ENCODE data around the gene COL19A1. TPM values are rescaled to one million over a fixed set of nuclear protein-coding genes. Genes with fewer than 3 reads are reported as not detected.

The COL19A1 gene
- polyA plus RNA-seq, 1 of the 3 experiments (the other 2 are of a cell fraction): 0.15 TPM

GRCh38 chr6:69819138-69819537 is 47.2 kb upstream of the COL19A1 start:
- DNase-seq: no peak
- Histone ChIP-seq H3K27ac (ENCODE audit: low read depth in 2 of 2, low read length in 1 of 2) (no peak overlapping the region), H3K9me3 (no peaks in the 10 kb centered on the region), H3K4me2 (no peak overlapping the region), H3K79me2 (ENCODE audit: insufficient read depth) (no peaks in the 10 kb centered on the region), H3K9me2 (no peaks in the 10 kb centered on the region), H2AFZ (ENCODE audit: low read depth) (no peak overlapping the region), H3K4me3 (ENCODE audit: low read depth in 2 of 2, low read length in 1 of 2) (no peak overlapping the region), H3K9ac (no peak overlapping the region), H3K27me3 (ENCODE audit: insufficient read depth) (no peaks in the 10 kb centered on the region), H3F3A (replicated peaks; ENCODE audit: insufficient read depth) (no peaks in the 10 kb centered on the region), H3K4me1 (ENCODE audit: control insufficient read depth in 1 of 2, insufficient read depth in 2 of 2, low read depth in 1 of 2, low read length in 1 of 2) (no peaks in the 10 kb centered on the region; a peak in 1 of 4 replicates), H4K20me1 (ENCODE audit: insufficient read depth) (no peaks in the 10 kb centered on the region), H3K36me3 (replicated peaks in 1 of 2; ENCODE audit: control insufficient read depth in 1 of 2, insufficient read depth in 2 of 2, low read length in 1 of 2) (no peaks in the 10 kb centered on the region)
- POLR2A ChIA-PET: no interaction called here
- no peak for TF ChIP-seq RCOR1 (IDR thresholded peaks at IDR 0.05; ENCODE audit: low read length)
- TF ChIP-seq, protein P1, sequence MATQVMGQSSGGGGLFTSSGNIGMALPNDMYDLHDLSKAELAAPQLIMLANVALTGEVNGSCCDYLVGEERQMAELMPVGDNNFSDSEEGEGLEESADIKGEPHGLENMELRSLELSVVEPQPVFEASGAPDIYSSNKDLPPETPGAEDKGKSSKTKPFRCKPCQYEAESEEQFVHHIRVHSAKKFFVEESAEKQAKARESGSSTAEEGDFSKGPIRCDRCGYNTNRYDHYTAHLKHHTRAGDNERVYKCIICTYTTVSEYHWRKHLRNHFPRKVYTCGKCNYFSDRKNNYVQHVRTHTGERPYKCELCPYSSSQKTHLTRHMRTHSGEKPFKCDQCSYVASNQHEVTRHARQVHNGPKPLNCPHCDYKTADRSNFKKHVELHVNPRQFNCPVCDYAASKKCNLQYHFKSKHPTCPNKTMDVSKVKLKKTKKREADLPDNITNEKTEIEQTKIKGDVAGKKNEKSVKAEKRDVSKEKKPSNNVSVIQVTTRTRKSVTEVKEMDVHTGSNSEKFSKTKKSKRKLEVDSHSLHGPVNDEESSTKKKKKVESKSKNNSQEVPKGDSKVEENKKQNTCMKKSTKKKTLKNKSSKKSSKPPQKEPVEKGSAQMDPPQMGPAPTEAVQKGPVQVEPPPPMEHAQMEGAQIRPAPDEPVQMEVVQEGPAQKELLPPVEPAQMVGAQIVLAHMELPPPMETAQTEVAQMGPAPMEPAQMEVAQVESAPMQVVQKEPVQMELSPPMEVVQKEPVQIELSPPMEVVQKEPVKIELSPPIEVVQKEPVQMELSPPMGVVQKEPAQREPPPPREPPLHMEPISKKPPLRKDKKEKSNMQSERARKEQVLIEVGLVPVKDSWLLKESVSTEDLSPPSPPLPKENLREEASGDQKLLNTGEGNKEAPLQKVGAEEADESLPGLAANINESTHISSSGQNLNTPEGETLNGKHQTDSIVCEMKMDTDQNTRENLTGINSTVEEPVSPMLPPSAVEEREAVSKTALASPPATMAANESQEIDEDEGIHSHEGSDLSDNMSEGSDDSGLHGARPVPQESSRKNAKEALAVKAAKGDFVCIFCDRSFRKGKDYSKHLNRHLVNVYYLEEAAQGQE (IDR thresholded peaks at IDR 0.05; ENCODE audit: low read depth, low read length): no peak
- TF ChIP-seq SIN3A (IDR thresholded peaks at IDR 0.05; ENCODE audit: borderline replicate concordance, low read depth, low read length): no peak
- TF ChIP-seq USF2 (IDR thresholded peaks at IDR 0.05; ENCODE audit: borderline replicate concordance, low read depth, low read length): no peak
- no peak for TF ChIP-seq EZH2phosphoT487 (IDR thresholded peaks at IDR 0.05; ENCODE audit: borderline replicate concordance, low read depth)
- no peak for TF ChIP-seq NRF1 (IDR thresholded peaks at IDR 0.05; ENCODE audit: low read depth, low read length)
- no peak for TF ChIP-seq GATA2 (CRISPR knock-in tag; IDR thresholded peaks at IDR 0.05)
- TF ChIP-seq GABPA (IDR thresholded peaks at IDR 0.05; ENCODE audit: low read depth): no peak
- TF ChIP-seq MEF2A (IDR thresholded peaks at IDR 0.05; ENCODE audit: borderline replicate concordance, low read depth): no peak
- no peak for TF ChIP-seq TAF1 (IDR thresholded peaks at IDR 0.05; ENCODE audit: borderline replicate concordance, low read depth, low read length)
- no peak for TF ChIP-seq TCF12 (IDR thresholded peaks at IDR 0.05)
- TF ChIP-seq NFIC (IDR thresholded peaks at IDR 0.05; ENCODE audit: borderline replicate concordance): no peak
- CTCF ChIA-PET: interaction anchor here (1.3 kb wide), 1 partner anchor 23 kb away, joined by 4 read pairs; no protein-coding TSS in a partner anchor
- WGBS (ENCODE audit: low lambda C conversion rate): 98% methylated on average over 4 of the region's 4 CpGs

DNA sequence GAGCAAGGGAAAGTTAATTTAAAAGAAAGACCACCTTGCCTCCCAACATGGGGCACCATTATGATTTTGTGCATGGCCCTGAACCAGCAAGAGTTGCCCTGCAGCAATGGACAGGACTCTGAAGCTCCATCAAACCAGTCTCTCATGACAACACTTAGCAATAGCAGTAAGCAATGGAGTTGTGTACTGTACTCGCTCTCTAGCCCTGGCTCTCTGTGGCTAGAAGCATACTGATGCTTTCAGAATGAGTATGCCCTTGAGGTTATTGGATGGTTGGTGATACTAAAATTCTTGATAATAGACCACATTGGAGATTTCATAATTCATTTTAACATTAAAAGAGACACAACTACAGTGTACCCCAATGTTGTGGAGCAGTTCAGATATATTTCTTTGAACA is 46.3 kb upstream of the COL19A1 start:
- 100% methylated on average over 1 of the region's 1 CpG for WGBS (ENCODE audit: low lambda C conversion rate)
- Histone ChIP-seq H3K4me1 (ENCODE audit: control insufficient read depth in 1 of 2, insufficient read depth in 2 of 2, low read depth in 1 of 2, low read length in 1 of 2) (no peaks in the 10 kb centered on the region; a peak in 1 of 4 replicates), H3K9me3 (no peaks in the 10 kb centered on the region), H3K4me2 (no peak overlapping the region), H3K79me2 (ENCODE audit: insufficient read depth) (no peaks in the 10 kb centered on the region), H3K36me3 (replicated peaks in 1 of 2; ENCODE audit: control insufficient read depth in 1 of 2, insufficient read depth in 2 of 2, low read length in 1 of 2) (no peaks in the 10 kb centered on the region), H3K27ac (ENCODE audit: low read depth in 2 of 2, low read length in 1 of 2) (no peak overlapping the region), H3K9ac (no peak overlapping the region), H4K20me1 (ENCODE audit: insufficient read depth) (no peaks in the 10 kb centered on the region), H3F3A (replicated peaks; ENCODE audit: insufficient read depth) (no peaks in the 10 kb centered on the region), H2AFZ (ENCODE audit: low read depth) (no peak overlapping the region), H3K9me2 (no peaks in the 10 kb centered on the region), H3K27me3 (ENCODE audit: insufficient read depth) (no peaks in the 10 kb centered on the region), H3K4me3 (ENCODE audit: low read depth in 2 of 2, low read length in 1 of 2) (no peak overlapping the region)
- CTCF ChIA-PET: interaction anchor here (1.1 to 1.3 kb wide), 2 partner anchors 15 to 24 kb away, joined by 3 to 4 read pairs; no protein-coding TSS in a partner anchor
- DNase-seq: no peak
- POLR2A ChIA-PET: no interaction called here
- TF ChIP-seq, protein P2, sequence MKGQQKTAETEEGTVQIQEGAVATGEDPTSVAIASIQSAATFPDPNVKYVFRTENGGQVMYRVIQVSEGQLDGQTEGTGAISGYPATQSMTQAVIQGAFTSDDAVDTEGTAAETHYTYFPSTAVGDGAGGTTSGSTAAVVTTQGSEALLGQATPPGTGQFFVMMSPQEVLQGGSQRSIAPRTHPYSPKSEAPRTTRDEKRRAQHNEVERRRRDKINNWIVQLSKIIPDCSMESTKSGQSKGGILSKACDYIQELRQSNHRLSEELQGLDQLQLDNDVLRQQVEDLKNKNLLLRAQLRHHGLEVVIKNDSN (IDR thresholded peaks at IDR 0.05; ENCODE audit: borderline replicate concordance, low read depth): no peak
- TF ChIP-seq FOXJ3 (CRISPR knock-in tag; IDR thresholded peaks at IDR 0.05) (no peak), YY1 (IDR thresholded peaks at IDR 0.05; ENCODE audit: low read depth) (no peak), NFIC (IDR thresholded peaks at IDR 0.05; ENCODE audit: borderline replicate concordance) (no peak), RXRA (IDR thresholded peaks at IDR 0.05; ENCODE audit: borderline replicate concordance, low read depth) (no peak), CTCF (IDR thresholded peaks at IDR 0.05) (no peak), MEF2A (IDR thresholded peaks at IDR 0.05; ENCODE audit: borderline replicate concordance, low read depth) (no peak)
- TF ChIP-seq, protein P3, sequence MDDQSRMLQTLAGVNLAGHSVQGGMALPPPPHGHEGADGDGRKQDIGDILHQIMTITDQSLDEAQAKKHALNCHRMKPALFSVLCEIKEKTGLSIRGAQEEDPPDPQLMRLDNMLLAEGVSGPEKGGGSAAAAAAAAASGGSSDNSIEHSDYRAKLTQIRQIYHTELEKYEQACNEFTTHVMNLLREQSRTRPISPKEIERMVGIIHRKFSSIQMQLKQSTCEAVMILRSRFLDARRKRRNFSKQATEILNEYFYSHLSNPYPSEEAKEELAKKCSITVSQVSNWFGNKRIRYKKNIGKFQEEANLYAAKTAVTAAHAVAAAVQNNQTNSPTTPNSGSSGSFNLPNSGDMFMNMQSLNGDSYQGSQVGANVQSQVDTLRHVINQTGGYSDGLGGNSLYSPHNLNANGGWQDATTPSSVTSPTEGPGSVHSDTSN (IDR thresholded peaks at IDR 0.05): no peak

All from SK-N-SH (cell line).